AG04450 (cell line): ENCODE data around the gene MTR. TPM values are rescaled to one million over a fixed set of nuclear protein-coding genes. Genes with fewer than 3 reads are reported as not detected.
A peak's percentile ranks its signal among the peaks of the same experiment; 100 is the strongest.

Experiments used
- CTCF ChIA-PET: fragments of 300-600, 350-600 bp; formaldehyde crosslinking; extraction: SDS; loops from one replicate; lab custom pipeline; 2022; ENCODE audit warnings: antibody characterized with exemption, inconsistent platforms; lab: Charles Lee
- POLR2A ChIA-PET: fragments of 350-600 bp; formaldehyde crosslinking; extraction: SDS; loops from one replicate; lab custom pipeline; 2021; ENCODE audit warnings: antibody characterized with exemption, inconsistent platforms; lab: Yijun Ruan, JAX
- DNase-seq: peaks from one replicate; pipeline ENCODE4 v3.0.0-alpha.2; 2011; ENCODE audit warnings: low read depth, low spot score
- H3K27ac ChIP-seq: one replicate; pipeline ENCODE4 v1.5.1; 2012; ENCODE audit warnings: low read depth, low read length, control low read depth
- H3K27me3 ChIP-seq: one replicate; pipeline ENCODE4 v1.6.0; 2012; ENCODE audit warnings: low read length; ENCODE audit not compliant: control insufficient read depth, insufficient read depth
- H3K4me3 ChIP-seq: 2 replicates; pipeline ENCODE4 v1.5.1; 2011; ENCODE audit warnings: mild to moderate bottlenecking, low read depth, low read length, control low read depth
- H3K9me3 ChIP-seq: 2 replicates; pipeline ENCODE4 v1.5.1; 2012; ENCODE audit warnings: low read length; ENCODE audit not compliant: control insufficient read depth, insufficient read depth
- CTCF ChIP-seq: IDR thresholded peaks from 2 replicates; pipeline ENCODE4 v1.5.1; 2011; ENCODE audit warnings: low read depth, low read length, control low read depth, inconsistent platforms
- polyA minus RNA-seq: library from RNA; depleted of rRNA, polyadenylated mRNA; stranded (reverse); fragments of >200 nt; gene quantifications from 2 replicates; pipeline ENCODE4 v1.2.3, GENCODE V29; 2011; rRNA and poly(A)+ RNA removed
- polyA plus RNA-seq: library from polyadenylated mRNA; depleted of rRNA; stranded (reverse); fragments of >200 nt; gene quantifications from 2 replicates; pipeline ENCODE4 v1.2.3, GENCODE V29; 2011; rRNA removed

The MTR gene
- polyA plus RNA-seq (11.0 and 13.0 TPM in 2 replicates), polyA minus RNA-seq (18.3 and 26.6 TPM in 2 replicates)

GRCh38 chr1:236795035-236795756, at the start of gene MTR:
Gene MTR, plus strand, starts transcription at chr1:236795292. Its CDS starts 412 bp downstream, at chr1:236795704.
- ChIA-PET CTCF (interaction anchor here (2.3 kb wide), 1 partner anchor 36 kb away, joined by 14 read pairs; no protein-coding TSS in a partner anchor), POLR2A (interaction anchor here (0.8 to 1.4 kb wide), 2 partner anchors 41 to 191 kb away, joined by 3 to 6 read pairs; partner anchors contain the start of gene HEATR1)
- no peak for TF ChIP-seq CTCF
- Histone ChIP-seq H3K27me3 (no peaks in the 10 kb centered on the region), H3K9me3 (no peaks in the 10 kb centered on the region), H3K27ac (peak within 1 kb of the TSS; percentile 68), H3K4me3 (peak within 1 kb of the TSS; percentile 65)
- peak; percentile 91 for DNase-seq

DNA sequence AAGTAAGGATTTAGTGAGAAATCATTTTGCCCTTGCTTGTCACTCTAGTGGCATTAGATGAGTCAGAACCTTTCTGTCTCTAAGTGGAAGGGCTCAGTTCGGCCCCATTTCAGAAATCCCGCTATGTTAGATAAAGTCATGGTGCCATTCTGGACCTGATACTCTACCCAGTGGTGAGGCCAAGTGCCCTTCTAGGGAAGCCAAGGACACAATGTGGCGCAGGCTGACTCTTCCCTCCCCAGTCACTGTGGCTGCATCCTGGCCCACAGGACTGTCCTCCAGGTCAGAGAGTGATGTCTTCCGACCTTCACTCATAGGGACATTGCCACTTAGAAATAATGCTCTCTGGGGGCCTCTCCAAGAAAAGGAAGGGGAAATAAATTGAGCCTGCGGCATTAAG, 48.3 kb upstream of the MTR start:
- TF ChIP-seq CTCF: no peak
- ChIA-PET POLR2A (no interaction called here), CTCF (interaction anchor here (0.8 kb wide), 1 partner anchor 13 kb away, joined by 3 read pairs; no protein-coding TSS in a partner anchor)
- Histone ChIP-seq H3K27ac (no peak overlapping the region), H3K27me3 (no peaks in the 10 kb centered on the region), H3K9me3 (peaks cover 4% of the 10 kb centered on the region; the same call in 1 of the 2 replicates), H3K4me3 (no peak overlapping the region)
- DNase-seq: no peak

DNA sequence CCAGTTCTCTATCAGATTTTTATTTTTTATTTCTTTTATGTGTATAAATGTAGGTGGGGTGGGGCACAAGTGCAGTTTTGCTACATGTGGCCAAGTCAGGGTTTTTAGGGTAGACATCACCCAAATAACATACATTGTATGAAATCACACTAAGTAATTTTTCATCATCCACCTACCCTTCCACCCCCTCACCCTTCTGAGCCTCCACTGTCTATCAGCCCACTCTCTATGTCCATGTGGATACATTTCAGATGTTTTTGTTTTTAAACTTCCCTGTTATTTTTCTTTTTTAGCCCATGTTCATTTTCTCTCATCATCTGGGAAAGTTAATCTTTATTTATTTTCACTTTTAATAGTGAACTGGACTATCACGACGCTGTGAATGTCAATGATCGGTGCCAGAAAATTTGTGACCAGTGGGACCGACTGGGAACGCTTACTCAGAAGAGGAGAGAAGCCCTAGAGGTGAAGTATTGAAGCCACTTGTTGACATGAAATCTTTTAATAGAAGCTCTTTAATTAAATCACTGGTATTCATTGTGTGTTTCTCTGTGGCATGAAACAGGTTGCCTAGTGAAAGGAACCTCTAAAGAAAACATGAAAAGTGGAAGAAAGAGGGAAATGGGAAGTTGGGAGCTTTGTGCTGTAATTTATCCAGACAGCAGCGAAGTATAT, 47.6 kb upstream of the MTR start:
- ChIA-PET CTCF (interaction anchor here (2.9 kb wide), 1 partner anchor 12 kb away, joined by 15 read pairs; no protein-coding TSS in a partner anchor), POLR2A (no interaction called here)
- Histone ChIP-seq H3K27me3 (no peaks in the 10 kb centered on the region), H3K27ac (no peak overlapping the region), H3K9me3 (peaks cover 4% of the 10 kb centered on the region; the same call in 1 of the 2 replicates), H3K4me3 (no peak overlapping the region)
- TF ChIP-seq CTCF: no peak
- no peak for DNase-seq

GRCh38 chr1:236748268-236748870, 46.7 kb upstream of the MTR start:
- POLR2A ChIA-PET: no interaction called here
- Histone ChIP-seq H3K27ac (no peak overlapping the region), H3K27me3 (no peaks in the 10 kb centered on the region), H3K4me3 (no peak overlapping the region), H3K9me3 (peaks cover 4% of the 10 kb centered on the region; the same call in 1 of the 2 replicates)
- CTCF ChIA-PET: interaction anchor here (2.9 kb wide), 1 partner anchor 11 kb away, joined by 15 read pairs; no protein-coding TSS in a partner anchor
- no peak for DNase-seq
- peak; percentile 35 for TF ChIP-seq CTCF
